K562 (cell line): ENCODE results near the gene RTF2. TPM values are rescaled to one million over a fixed set of nuclear protein-coding genes. Genes with fewer than 3 reads are reported as not detected.

Source experiments
- ATAC-seq: fragments of 200-7000 bp; cut with Tn5 transposase; 3 replicates; pipeline ENCODE4 v1.9.1; 2020; ENCODE audit warnings: moderate library complexity
- BruUV-seq: library from RNA; stranded (reverse); fragments of 400-500 nt; replicated peaks from 2 replicates; lab custom pipeline; 2021; lab: Mats Ljungman, UMichigan
- CTCF ChIA-PET: fragments of 300-600 bp; formaldehyde crosslinking; extraction: SDS; loops from one replicate; lab custom pipeline; 2021; ENCODE audit warnings: low intra/inter-chr PET ratio; lab: Yijun Ruan, JAX
- POLR2A ChIA-PET: fragments of 300-600, 350-650 bp; sonication (Branson Sonifier 250); formaldehyde crosslinking; extraction: SDS; loops from one replicate; lab custom pipeline; 2021; ENCODE audit warnings: antibody characterized with exemption, inconsistent platforms; lab: Yijun Ruan, JAX
- DNase-seq, 4 experiments: peaks; one replicate each; pipeline versions ENCODE4 v3.0.0 to v3.0.0-alpha.2; 2011 to 2018; ENCODE audit warnings: low spot score in 3 of 4, mixed read lengths in 3 of 4; ENCODE audit errors: extremely low read depth in 1 of 4
- FAIRE-seq: peaks from 2 replicates; lab custom pipeline; 2011; peaks lifted over from hg19 to GRCh38; lab: Jason Lieb, UNC
- H2AFZ ChIP-seq: 2 replicates; pipeline ENCODE4 v1.6.0; 2011; ENCODE audit warnings: low read depth, low read length, control low read depth, inconsistent platforms
- H3K27ac ChIP-seq: fragments of 200-600 bp; 3 replicates; pipeline ENCODE4 v1.8.0; 2011; ENCODE audit warnings: low read depth, mild to moderate bottlenecking, control low read depth, inconsistent platforms, low read length, moderate library complexity, mixed read lengths; ENCODE audit errors: extremely low read depth
- H3K27me3 ChIP-seq, 2 experiments: fragments of 300-600 bp in 1 of 2; 2 replicates in 1 of 2; 3 replicates in 1 of 2; pipeline versions ENCODE4 v1.6.0 to v1.8.0; 2011; ENCODE audit warnings: inconsistent platforms in 2 of 2, low read length in 2 of 2, mild to moderate bottlenecking in 1 of 2, mixed read lengths in 1 of 2, moderate library complexity in 1 of 2; ENCODE audit not compliant: control insufficient read depth in 2 of 2, insufficient read depth in 2 of 2
- H3K36me3 ChIP-seq: fragments of 300-600 bp; 3 replicates; pipeline ENCODE4 v1.8.0; 2011; ENCODE audit warnings: mild to moderate bottlenecking, low read length, inconsistent platforms; ENCODE audit not compliant: control insufficient read depth, insufficient read depth
- H3K4me1 ChIP-seq, 2 experiments: fragments of 200-600 bp in 1 of 2; replicated peaks in 1 of 2; 2 replicates in 1 of 2; 3 replicates in 1 of 2; pipeline versions ENCODE4 v1.5.1 to v1.8.0; 2011; ENCODE audit warnings: inconsistent platforms in 2 of 2, low read length in 2 of 2, mild to moderate bottlenecking in 1 of 2, mixed read lengths in 1 of 2, moderate library complexity in 1 of 2; ENCODE audit not compliant: control insufficient read depth in 2 of 2, insufficient read depth in 2 of 2
- H3K4me2 ChIP-seq: 2 replicates; pipeline ENCODE4 v1.6.1; 2011; ENCODE audit warnings: low read length, control low read depth, inconsistent platforms, mixed read lengths; ENCODE audit not compliant: insufficient read depth
- H3K4me3 ChIP-seq: fragments of 200-600 bp; sonication (generic), shearing (Covaris generic); 2 replicates; pipeline ENCODE4 v1.5.1; 2016; ENCODE audit warnings: control low read depth, inconsistent platforms
- H3K79me2 ChIP-seq: fragments of 200-600 bp; 3 replicates; pipeline ENCODE4 v1.8.0; 2011; ENCODE audit warnings: low read length, inconsistent platforms; ENCODE audit not compliant: control insufficient read depth, insufficient read depth
- H3K9ac ChIP-seq, 2 experiments: 2 replicates each; pipeline versions ENCODE4 v1.6.0 to v1.6.1; 2011; ENCODE audit warnings: low read depth in 2 of 2, low read length in 2 of 2, control low read depth in 1 of 2, inconsistent platforms in 1 of 2, mild to moderate bottlenecking in 1 of 2, mixed read lengths in 1 of 2; ENCODE audit not compliant: insufficient read depth in 1 of 2
- H3K9me1 ChIP-seq: one replicate; pipeline ENCODE4 v1.6.0; 2011; ENCODE audit warnings: inconsistent platforms, mild to moderate bottlenecking, low read length, moderate library complexity; ENCODE audit not compliant: control insufficient read depth, insufficient read depth
- H3K9me3 ChIP-seq: replicated peaks from 2 replicates; pipeline ENCODE4 v1.5.1; 2011; ENCODE audit warnings: low read depth, low read length, inconsistent platforms; ENCODE audit not compliant: control insufficient read depth, insufficient read depth
- H4K20me1 ChIP-seq: replicated peaks from 2 replicates; pipeline ENCODE4 v1.6.1; 2011; ENCODE audit warnings: low read length, inconsistent platforms, mixed read lengths; ENCODE audit not compliant: control insufficient read depth, insufficient read depth
- FOXP1 ChIP-seq: sonication (generic); formaldehyde crosslinking; IDR thresholded peaks from 2 replicates; pipeline ENCODE4 v1.8.0; 2022; ENCODE audit warnings: mild to moderate bottlenecking, missing genetic modification reagents
- HINFP ChIP-seq: fragments of 450-650 bp; conservative IDR thresholded peaks from 2 replicates; pipeline ENCODE4 v1.6.1; 2016; ENCODE audit warnings: missing genetic modification characterization, low read depth, mild to moderate bottlenecking, control low read depth, missing compliant biosample characterization
- RNF2 ChIP-seq: sonication (generic); IDR thresholded peaks from 2 replicates; pipeline ENCODE4 v1.6.1; 2016
- SPI1 ChIP-seq: IDR thresholded peaks from 2 replicates; pipeline ENCODE4 v1.6.1; 2011; ENCODE audit warnings: low read depth, low read length, control low read depth, borderline replicate concordance
- TAF1 ChIP-seq: IDR thresholded peaks from 2 replicates; pipeline ENCODE4 v1.6.1; 2011; ENCODE audit warnings: mild to moderate bottlenecking, low read length, moderate library complexity; ENCODE audit not compliant: insufficient read depth, control insufficient read depth, severe bottlenecking; ENCODE audit errors: extremely low read depth
- WGBS: fragments of 100-300 bp; shearing (Covaris generic); methylation state at CpG from one replicate; pipeline ENCODE4 v1.1.6; 2016; ENCODE audit warnings: low coverage, mixed read lengths; ENCODE audit not compliant: insufficient coverage; ENCODE audit errors: missing lambda C conversion rate; 5-methylcytosine and 5-hydroxymethylcytosine counted together
- in situ Hi-C: fragments of 300-500 bp; cut with MboI; formaldehyde crosslinking; loops from 4 replicates; pipeline ENCODE4 v1.15.0; 2018; ENCODE audit warnings: inconsistent platforms, mixed read lengths
- intact Hi-C: fragments of 100-400 bp; cut with micrococcal nuclease; formaldehyde crosslinking; loops from 2 replicates; pipeline ENCODE4 v1.14.2; 2022
- polyA plus RNA-seq, 8 experiments: library from polyadenylated mRNA; depleted of rRNA in 4 of 8; stranded (reverse) in 5 of 8; unstranded in 3 of 8; fragments of >200 nt; fragmentation: Nextera tagmentation in 2 of 8; fragmentation: Illumina TruSeq in 1 of 8; extraction: Ambion mirVana in 2 of 8; extraction: Trizol in 1 of 8; gene quantifications; 2 replicates each; pipeline versions ENCODE4 v1.2.1 to v1.2.3, GENCODE V29; 2011 to 2014; ENCODE audit warnings: inconsistent platforms in 1 of 8, missing spikeins in 1 of 8
- total RNA-seq, 7 experiments: library from RNA; depleted of rRNA in 6 of 7; stranded (reverse); fragments of >200 nt in 6 of 7; fragmentation: Illumina TruSeq in 2 of 7; extraction: Trizol in 2 of 7; gene quantifications; 2 replicates each; pipeline versions ENCODE4 v1.2.1 to v1.2.3, GENCODE V29; 2011 to 2021; ENCODE audit warnings: low replicate concordance in 1 of 7

The RTF2 gene
- total and polyA plus RNA-seq, 9 of the 15 experiments (the other 6 are each of a cell fraction or from before 2014, with no cell fraction given), result 67.0 to 177 (median 84.9) TPM

- TF ChIP-seq HINFP (tag), result no peak
- TF ChIP-seq FOXP1 (CRISPR knock-in tag), result no peak
Measured at GRCh38 chr20:56463428-56463827, 5.0 kb upstream of the RTF2 start (continued).

GRCh38 chr20:56465997-56466396 lies 2.4 kb upstream of the RTF2 start:
- in situ Hi-C loops (no loop called here), intact Hi-C loops (loop anchor here (5.0 kb wide), 1 partner anchor 54 kb away; the partner anchor contains the start of gene CASS4)
- FAIRE-seq (no peak), DNase-seq (peak in 1 of 4 experiments; percentile 27), ATAC-seq (no peak)
- no peaks in the 10 kb centered on the region for H4K20me1 ChIP-seq
- TF ChIP-seq TAF1 (no peak), SPI1 (peak; percentile 48; the same call in 1 of the 2 replicates), RNF2 (no peak)
- no peak overlapping the region for H3K27ac ChIP-seq
- peak overlapping the region in 1 of 2 experiments; percentile 39; a peak in 2 of 4 replicates for H3K9ac ChIP-seq
- no peaks in the 10 kb centered on the region for H3K9me3 ChIP-seq
- H3K4me3 ChIP-seq, result no peak overlapping the region
- BruUV-seq, result no TSS peak
- no peaks in the 10 kb centered on the region for H3K27me3 ChIP-seq
- peaks cover 26% of the 10 kb centered on the region for H3K79me2 ChIP-seq
- peaks cover 12% of the 10 kb centered on the region for H3K36me3 ChIP-seq
- ChIA-PET CTCF (no interaction called here), POLR2A (interaction anchor here (0.7 to 1.4 kb wide), 3 partner anchors 19 to 84 kb away, joined by 3 to 4 read pairs (median 3); no protein-coding TSS in a partner anchor)
- WGBS, result 31% methylated on average over 7 of the region's 7 CpGs
- peak overlapping the region; percentile 73 for H2AFZ ChIP-seq
- H3K9me1 ChIP-seq, result no peaks in the 10 kb centered on the region
- peaks cover 3 to 6% of the 10 kb centered on the region in 2 experiments; a peak in 4 of 5 replicates for H3K4me1 ChIP-seq
- no peak overlapping the region for H3K4me2 ChIP-seq
